Ecto neural progenitor cell (in vitro differentiated cells): ENCODE data around the gene AKR1C1.
"Not testable (repeated sequence)": the region's sequence is repeated elsewhere in the genome, so short reads cannot be mapped to it uniquely, and the experiment has no call there.

Experiments used
- DNase-seq: peaks from one replicate; pipeline ENCODE4 v3.0.0-alpha.2; 2018; ENCODE audit warnings: low spot score

Gene AKR1C1

DNA sequence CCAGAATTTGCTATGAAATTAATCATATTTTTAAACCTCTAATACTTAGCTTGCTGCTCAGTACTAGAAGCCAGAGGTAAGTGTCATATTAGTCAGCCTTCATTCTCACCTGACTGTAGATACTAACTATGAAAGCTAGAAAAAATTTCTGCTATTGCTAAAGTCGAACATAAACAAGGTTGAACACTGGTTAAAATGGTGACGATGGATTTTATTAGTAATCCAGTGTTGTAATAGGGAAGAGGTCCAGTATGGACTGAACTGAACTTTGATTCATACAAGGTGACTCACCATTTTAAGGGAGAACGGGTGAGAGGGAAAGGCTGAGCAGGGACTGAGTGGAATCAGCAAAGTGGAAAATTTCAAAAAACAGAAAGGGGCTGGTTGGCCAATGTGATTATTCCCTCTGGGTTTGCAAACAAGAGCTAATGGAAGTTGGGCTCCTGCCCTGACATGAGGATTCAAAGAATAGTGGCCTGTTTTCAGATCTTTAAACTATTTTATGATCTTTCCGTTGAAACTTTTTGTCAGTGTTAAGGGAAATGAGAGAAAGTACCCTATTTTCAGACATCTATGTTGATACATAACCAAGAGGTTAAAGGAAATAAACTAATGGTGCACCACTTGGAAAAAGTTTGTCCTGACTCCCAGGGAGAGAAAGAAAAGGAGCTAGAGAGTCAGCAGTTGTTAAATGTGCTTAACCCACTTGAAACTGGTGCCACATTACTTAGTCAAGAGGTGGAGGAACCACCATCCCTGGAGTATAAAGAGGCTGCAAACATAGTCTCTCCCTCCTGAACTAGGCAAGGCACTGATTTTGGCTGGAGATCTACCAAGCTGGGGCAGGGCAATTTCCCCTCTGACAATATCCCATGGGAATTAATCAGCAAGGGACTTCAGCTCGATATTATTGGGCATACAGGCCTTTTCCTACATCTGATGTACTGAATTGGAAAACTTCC, 15.3 kb upstream of the AKR1C1 start:
- no peak for DNase-seq

DNA sequence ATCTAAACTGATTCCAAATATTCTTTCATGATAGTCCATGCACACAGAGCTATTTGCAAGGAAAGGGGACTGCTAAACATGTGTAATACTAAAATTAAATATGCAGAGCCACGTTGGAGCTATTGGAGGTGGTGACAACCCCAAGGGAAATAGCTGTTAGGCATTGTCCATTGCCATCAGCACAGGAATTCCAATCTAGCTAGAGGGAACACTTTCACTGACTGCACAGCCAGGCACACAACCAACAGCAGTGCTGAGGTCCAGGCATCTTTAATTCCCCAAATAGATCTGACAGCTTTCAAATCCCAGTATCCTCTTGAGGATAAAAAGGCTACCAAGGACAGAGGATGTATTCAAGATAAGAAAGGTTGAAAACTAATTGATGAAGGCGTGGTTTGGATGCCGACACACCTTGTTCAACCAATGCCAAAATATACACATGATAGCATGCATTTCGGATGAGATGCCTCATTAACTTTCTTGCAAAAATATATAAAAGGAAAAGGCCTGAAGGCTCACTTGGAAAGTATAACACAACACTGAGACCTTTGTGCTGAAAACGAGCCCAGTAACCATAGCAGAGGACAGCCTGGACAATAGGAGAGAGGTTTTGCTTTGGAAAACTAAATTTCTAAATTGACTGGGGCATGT, 11.6 kb upstream of the AKR1C1 start:
- not testable (repeated sequence) for DNase-seq

DNA sequence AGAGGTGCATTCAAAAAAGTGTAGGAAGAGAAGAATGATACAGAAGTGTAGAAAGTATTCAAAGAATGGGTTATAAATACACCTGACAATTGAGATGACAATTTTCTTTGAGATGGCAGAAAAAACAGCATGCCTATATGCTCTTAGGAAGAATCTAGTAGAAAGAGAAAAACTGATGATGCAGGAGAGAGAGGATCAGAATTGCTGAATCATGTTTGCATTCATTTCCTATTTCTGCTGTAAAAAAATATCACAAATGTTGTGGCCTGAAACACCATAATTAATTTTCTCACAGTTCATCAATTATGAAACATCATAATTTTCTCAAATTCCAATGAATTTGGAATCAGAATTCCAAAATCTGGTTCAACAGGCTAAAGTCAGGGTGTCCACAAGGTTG, 9.8 kb upstream of the AKR1C1 start:
- no peak for DNase-seq

DNA sequence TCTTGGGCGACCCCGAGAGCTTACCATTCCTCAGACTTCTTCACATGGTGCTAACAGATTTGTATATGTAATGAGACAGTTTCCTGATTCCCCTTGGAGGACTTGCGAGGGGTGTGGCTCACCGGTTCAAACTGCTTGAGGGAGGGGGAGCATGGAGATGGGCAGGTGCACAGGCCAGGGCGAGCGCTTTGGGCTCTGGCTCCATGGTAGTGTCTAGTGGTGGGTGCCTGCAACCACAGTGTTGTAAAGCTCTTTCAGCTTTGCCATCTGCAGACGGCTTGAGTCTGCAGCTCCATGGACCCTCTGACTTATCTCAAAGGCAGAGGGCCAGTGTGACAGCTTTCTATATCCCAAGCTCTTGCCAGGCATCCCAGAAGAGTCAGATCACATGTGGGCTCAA, 7.1 kb upstream of the AKR1C1 start:
- DNase-seq, result not testable (repeated sequence)

DNA sequence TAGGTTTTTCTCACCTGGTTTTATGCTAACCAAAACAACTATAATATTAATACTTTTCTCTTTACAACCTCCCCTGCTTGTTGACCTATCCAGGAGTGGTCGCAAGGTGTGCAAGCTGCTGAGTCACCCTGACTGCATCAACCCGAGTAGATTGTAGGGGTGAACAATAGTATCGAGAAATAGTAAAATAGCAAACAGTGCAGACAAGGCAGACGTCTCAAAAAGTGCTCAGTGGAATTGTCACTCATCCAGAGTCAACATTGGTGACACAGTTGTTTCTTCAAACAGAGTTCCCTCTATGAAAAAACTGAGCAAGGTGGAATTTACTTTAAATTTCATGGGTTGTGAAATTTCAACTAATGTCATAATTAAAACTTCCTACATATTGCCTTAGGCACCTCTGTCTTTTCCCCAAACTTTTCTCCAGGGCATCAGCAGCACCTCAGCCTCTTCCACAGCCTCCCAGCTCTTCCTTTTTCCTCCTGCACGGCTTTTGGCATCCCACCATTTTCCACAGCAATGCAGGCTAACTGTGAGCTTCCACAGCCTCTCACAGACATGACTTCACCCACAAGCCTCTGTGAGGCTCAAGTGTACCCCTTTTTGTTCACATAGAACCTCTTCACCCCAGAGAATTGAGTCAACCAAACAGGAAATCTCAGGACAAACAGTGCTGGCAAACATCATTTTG, 6.1 kb upstream of the AKR1C1 start:
- DNase-seq, result not testable (repeated sequence)

DNA sequence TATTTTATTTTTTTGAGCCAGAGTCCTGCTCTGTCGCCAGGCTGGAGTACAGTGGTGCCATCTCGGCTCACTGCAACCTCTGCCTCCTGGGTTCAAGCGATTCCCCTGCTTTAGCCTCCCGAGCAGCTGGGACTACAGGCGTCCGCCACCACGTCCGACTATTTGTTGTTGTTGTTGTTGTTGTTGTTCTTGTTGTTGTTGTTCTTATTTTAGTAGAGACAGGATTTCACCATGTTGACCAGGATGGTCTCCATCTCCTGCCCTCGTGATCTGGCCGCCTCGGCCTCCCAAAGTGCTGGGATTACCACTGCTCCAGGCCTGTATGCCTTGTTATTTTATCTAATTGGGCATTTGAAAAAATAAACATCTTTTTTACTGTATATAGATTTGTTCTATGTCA, 1.7 kb upstream of the AKR1C1 start:
- not testable (repeated sequence) for DNase-seq

DNA sequence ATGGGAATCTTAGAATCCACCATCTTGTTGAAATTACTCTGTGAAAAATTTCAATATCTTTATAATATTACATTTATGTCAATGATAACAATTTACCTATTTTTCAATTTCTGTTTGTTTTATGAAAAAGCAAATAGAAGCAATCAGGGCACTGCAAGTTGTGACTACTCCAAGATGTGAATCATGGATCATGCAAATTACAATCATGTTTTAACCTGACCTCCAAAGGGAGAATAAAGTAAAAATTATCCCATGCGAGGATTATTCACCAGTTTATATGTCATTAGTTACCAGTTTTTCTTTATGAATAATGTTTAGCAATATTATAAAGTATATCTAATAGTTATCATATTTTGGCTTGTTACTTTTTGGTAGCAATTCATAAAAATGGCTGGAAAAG, 907 bp upstream of the AKR1C1 start:
- not testable (repeated sequence) for DNase-seq

DNA sequence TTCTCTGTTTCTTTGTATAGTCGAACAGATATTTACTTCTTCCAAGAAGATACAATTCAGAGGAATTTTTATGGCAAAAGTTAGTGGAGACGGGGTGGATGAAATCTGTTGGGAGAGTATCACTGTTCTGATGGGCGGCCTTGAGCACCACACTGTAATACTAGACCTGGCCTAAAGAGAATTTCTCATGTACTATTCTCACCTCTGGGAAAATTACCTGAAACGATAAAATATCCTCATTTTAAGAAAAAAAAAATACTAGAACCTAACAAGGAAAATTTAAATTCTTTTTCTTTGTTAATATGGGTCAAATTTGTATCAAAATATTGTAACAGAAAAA, 570 bp downstream of the AKR1C1 start:
- DNase-seq, result not testable (repeated sequence)

DNA sequence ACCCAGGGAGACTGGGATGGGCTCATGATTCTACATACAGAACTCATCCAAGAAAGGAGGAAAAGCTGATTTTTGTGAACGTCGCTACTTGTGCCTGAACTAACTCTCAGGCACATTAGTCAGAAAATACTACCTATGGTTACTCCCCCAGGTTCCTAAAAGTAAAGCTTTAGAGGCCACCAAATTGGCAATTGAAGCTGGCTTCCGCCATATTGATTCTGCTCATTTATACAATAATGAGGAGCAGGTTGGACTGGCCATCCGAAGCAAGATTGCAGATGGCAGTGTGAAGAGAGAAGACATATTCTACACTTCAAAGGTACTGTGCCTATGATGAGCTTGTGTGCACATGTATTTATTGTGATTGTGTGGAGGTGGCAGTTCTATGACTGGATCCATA, 2.5 kb downstream of the AKR1C1 start:
- not testable (repeated sequence) for DNase-seq

DNA sequence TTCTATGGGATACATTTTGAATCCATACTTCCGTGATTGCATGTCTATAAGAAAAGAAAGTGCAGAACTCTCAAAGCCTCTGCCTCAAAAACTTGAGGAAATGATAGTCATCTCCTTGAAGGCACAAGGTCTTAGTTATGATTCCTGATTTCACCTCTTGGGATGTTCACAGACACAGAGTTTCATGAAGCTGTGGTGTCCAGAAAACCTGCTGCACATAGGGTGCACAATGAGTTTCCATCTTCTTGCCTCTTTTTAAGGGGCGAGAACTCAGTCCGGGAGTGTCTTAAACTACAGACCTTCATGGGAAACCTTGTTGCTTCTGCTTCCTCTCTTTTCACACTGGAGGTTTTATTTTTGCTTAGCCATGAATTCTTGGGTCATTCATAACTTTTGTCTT, 4.0 kb downstream of the AKR1C1 start:
- DNase-seq, result not testable (repeated sequence)

DNA sequence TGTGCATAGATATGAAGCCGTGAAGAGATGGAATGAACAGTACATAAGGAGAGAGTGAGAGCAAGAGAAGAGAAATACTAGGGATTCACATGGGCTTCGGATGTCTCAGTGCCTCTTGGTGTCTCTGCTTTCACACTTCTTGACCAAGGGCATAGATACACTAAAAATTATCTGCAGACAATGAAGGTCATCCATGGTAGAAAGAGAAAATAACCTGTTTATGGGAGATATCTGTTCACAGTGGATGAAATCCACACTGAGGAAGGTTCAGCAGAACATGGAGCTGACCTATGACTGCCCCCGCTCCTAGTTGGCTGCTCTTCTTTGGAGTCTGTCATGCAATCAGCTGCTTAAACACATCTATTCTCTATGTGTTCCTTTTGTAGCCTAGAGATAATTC, 6.1 kb downstream of the AKR1C1 start:
- not testable (repeated sequence) for DNase-seq

DNA sequence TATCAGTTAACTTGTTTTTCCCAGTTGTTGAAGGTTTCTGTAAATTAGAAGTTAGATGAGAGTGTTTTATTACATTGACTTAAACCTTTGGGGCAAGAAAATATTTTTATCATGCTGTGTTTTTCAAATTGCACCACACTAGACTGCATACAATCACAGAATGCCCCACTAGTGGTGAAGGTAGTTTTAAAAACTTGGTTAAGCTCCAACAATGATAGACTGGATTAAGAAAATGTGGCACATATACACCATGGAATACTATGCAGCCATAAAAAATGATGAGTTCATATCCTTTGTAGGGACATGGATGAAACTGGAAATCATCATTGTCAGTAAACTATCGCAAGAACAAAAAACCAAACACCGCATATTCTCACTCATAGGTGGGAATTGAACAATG, 7.1 kb downstream of the AKR1C1 start:
- not testable (repeated sequence) for DNase-seq

DNA sequence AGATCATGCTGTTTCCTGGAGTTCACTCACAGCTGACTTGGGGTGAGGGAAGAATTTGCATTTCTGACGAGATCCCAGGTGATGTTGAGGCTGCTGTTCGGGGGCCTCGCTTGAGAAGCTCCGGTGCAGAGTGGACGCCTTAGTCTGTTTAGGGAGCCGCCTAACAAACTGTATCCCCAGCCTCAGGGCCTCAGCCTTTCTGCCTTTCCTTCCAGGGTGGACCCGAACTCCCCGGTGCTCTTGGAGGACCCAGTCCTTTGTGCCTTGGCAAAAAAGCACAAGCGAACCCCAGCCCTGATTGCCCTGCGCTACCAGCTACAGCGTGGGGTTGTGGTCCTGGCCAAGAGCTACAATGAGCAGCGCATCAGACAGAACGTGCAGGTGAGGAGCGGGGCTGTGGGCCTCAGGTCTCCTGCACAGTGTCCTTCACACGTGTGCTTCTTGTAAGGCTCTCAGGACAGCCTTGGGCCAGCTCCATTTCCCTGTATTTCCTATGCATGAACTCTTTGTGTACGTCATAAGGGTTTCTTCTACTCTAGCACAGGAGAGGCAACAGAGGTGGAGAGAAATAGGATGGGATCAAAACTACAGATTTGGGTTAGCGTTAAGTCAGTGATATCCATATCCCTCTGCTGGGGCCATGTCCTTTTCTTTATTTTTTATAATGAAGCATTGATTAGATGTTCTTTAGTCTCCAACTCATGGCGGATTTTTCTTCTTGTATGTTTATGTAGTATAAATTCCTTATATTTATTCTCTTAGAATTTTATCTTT, 9.3 kb downstream of the AKR1C1 start:
- not testable (repeated sequence) for DNase-seq

DNA sequence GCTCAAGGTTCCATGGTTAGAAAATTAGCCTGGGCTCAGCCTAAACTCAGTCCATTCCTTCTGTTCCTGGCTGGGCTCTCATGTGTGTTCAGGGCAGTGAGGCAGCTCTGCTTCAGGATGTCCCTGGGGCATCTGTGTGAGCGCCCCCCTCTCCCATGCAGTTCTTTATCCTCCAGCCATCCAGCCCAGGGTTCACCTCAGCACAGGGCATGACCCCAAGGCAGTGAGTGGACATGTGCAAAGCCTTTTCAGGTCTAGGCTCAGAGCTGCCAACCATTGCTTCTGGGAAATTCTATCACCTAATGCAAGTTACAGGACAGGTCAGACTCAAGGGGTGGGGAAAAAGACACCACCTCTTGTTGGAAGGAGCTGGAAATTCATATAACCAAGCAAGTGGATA, 10.1 kb downstream of the AKR1C1 start:
- DNase-seq, result not testable (repeated sequence)

DNA sequence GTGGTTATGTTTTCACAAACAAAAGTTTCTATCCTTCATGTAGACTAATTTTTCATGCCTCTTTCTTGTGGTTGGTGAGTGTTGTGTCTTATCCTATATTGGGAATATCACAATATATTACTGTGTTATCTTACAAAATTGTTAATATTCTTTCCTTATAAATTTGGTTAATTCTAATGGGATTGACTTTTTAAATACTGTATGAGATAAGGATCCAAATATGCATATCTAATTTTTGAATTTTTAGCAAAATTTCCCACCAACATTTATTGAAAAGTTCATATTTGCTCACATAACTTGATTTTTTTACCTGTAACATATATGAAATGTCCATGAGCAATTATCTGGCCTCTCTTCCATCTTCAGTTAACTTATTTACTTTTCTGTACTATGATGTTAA, 11.2 kb downstream of the AKR1C1 start:
- not testable (repeated sequence) for DNase-seq

DNA sequence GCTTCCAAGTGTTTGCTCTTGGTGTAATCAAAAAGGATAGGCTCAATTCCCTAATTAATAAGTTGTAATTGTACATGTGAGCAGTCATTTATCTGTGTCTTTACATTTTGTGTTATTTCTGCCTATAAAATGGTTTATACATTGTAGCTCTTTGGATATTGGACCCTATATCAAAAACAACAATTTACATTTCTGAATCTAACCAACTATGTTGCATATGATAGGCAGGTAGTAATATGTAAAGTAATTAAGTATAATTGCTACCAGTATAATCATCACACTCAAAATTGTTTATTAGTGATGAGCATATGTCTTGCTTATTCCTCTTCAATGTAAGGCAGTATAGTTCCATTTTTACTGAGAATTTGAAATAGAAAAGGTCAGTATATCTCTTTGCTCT, 13.8 kb downstream of the AKR1C1 start:
- DNase-seq, result no peak

DNA sequence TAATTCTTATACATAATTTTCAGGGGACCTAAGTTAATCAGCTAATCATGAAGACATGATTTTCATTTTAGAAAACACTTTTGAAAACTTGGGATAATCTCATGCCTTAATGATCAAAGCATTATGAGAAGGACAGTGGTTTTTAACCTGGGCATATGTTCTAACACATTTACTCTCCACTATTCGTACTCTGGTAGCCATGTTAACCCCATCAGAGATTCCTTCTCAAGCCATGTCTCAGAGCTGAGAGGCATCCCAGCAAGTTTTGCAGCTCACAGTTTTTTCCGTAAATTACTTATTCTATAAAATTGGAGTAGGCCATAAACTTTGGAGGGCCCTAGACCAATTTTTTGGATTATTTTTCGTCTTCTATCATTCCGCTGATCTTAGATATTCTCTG, 15.7 kb downstream of the AKR1C1 start:
- no peak for DNase-seq

DNA sequence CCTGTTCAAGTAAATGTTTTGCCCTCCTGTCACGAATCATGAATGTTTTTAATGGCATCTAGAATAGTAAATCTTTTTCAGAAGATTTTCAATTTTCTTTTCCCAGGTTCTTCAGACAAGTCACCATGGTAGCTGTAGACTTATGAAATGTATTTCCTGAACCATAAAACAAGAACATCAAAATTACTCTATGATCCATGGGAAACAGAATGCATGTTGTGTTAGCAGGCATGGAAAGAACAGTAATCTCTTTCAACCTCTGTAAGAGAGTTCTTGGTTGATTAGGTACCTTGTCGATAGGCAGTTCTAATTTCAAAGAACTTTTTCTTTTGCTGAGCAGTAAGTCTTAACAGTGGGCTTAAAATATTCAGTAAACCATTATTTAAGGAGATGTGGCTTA, 17.6 kb downstream of the AKR1C1 start:
- no peak for DNase-seq

DNA sequence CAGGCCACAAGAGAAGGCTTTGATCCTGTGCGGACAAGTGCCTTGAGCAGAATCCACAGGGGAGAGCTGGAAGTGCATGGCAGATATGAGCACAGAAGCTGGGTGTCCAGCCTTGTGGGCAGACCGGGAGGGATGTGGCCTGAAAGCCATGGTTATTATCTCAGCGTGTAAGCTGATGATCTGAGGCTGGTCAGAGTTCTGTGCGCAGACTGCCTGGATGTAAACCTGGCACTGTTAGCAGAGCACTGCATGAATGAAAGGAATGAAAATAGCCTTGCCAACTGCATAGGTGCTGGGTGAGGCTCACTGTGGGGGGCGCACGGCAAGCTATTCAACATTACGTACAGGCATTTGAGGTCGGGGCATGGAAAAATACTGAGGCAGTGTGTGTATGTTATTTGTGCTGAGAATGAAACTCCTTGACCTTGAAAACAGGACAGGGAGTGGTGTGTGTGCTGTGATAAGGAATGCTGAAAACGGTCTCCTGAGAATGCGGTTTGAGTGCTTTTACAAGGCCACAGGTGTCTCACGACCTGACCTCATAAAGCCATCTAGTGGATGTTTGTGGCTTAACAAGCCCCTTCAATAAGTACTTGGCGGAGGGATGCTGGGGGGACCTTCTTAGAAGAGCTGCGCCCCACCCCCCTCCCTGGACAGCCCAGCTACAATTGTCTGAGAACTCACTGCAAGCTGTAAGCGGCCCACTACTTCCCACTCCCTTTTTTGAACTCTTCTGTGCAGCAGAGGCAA, 18.7 kb downstream of the AKR1C1 start:
- no peak for DNase-seq

DNA sequence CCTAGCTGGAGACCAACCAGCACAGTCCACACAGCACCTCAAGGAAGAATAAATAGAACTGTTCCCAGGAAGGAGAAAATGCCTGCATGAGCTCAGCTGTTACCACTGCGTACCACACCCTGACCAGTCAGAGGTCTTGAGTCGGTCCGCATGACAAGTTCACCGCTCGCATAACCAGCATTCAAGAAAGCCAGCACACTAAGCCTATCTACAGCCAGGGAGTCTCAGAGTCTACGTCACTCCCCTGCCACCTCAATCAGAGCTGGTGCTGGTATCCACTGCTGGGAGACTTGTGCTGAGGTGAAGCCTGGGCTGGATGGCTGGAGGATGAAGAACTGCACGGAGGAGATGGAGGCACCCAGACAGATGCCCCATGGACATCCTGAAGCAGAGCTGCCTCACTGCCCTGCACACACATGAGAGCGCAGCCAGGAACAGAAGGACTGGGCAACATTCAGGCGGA, 19.6 kb downstream of the AKR1C1 start:
- DNase-seq, result no peak

DNA sequence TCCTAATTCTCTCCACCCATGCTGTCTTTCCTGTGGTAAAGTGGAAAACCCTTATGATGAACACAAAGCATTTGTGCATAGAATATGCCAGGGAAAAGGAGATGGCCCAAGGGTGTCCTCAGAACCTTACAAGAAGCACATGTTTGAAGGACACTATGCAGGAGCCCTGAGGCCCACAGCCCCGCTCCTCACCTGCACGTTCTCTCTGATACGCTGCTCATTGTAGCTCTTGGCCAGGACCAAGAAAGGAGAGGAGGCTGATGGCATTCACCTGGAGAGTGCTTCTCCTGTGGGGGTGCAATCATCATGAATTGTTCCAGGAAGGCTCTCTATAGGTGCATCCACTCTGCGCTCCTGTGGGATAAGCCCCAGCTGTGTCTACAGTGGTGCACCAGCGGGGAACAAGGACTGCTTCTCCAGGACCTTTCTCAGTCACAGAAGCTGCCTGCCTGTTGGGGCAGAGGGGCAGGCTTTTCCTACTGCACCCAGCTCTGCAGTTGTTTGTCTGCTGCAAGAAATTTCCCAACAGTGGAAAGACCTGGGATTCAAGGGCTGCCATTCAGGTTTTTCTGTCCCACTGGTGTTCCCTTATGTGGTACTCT, 20.5 kb downstream of the AKR1C1 start:
- DNase-seq, result no peak
